ENCODE measurements around the gene GNPDA1. TPM values are rescaled to one million over a fixed set of nuclear protein-coding genes. Genes with fewer than 3 reads are reported as not detected.

GNPDA1 gene
- total and polyA plus RNA-seq, 9 of the 15 experiments (the other 6 are each of a cell fraction or from before 2014, with no cell fraction given), result 14.1 to 145 (median 52.2) TPM

DNA sequence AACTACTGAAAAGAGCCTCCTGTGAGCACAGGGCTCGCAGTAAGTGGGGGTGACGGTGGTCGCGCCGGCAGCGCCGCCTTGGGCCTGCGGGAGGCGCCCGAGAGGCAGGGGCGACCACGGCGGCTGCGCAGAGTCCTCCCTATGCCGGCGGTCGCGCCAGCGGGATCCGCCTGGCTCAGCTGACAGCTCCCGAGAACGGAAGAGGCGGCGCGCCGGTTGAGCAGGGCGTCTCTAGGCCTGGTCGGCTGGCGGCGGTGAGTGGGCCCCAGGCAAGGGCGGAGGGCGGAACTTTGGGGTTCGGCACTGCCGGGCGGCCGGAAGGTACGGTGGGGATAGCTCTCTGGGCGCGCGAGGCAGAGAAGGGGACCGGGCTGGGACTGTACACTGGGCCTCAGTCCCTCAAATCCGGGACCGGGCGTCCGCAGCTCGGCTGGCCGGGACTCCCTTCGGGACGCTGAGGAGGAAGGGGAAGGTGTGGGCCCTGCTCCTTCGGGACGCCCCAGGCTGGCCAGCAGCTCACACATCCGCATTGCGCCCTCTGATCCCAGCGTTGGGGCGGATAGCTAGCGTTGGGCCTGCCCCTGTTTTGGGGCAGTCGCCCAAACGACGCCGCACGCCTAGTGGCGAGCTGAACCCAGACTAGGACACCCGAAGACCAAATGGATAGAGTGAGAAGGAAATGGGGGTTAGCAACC is 43.8 kb downstream of the GNPDA1 start, which contains the start of gene RNF14:
Gene RNF14 (plus strand): TSS at position 192 of the 695 bp plus-strand sequence. CDS start 4,484 bp downstream, outside the sequence.
- under 1% methylated on average over 48 of the region's 63 CpGs for WGBS (ENCODE audit: insufficient coverage, low coverage, missing lambda C conversion rate)
- Histone ChIP-seq H3K9ac (ENCODE audit: insufficient read depth in 1 of 2, low read depth in 2 of 2, low read length in 2 of 2) (peak within 1 kb of the TSS; percentile 95 to 99), H3K9me3 (replicated peaks; ENCODE audit: control insufficient read depth, insufficient read depth, low read depth, low read length) (no peaks in the 10 kb centered on the region), H3K4me3 (peak within 1 kb of the TSS; percentile 72), H3K4me2 (ENCODE audit: insufficient read depth, low read length) (peak within 1 kb of the TSS; percentile 88), H3K79me2 (ENCODE audit: control insufficient read depth, insufficient read depth, low read length) (peaks cover 36% of the 10 kb centered on the region), H3K36me3 (ENCODE audit: control insufficient read depth, insufficient read depth, low read length) (peaks cover 31% of the 10 kb centered on the region), H3K27me3 (ENCODE audit: control insufficient read depth in 2 of 2, insufficient read depth in 2 of 2, low read length in 2 of 2) (no peaks in the 10 kb centered on the region), H3K9me1 (ENCODE audit: control insufficient read depth, insufficient read depth, low read length) (no peaks in the 10 kb centered on the region), H2AFZ (ENCODE audit: low read depth, low read length) (peak within 1 kb of the TSS; percentile 100), H3K4me1 (replicated peaks in 1 of 2; ENCODE audit: control insufficient read depth in 2 of 2, insufficient read depth in 2 of 2, low read length in 2 of 2) (peaks cover 9 to 14% of the 10 kb centered on the region in 2 experiments; a peak in 3 of 5 replicates), H3K27ac (ENCODE audit: extremely low read depth, low read depth, low read length) (peak within 1 kb of the TSS; percentile 94), H4K20me1 (replicated peaks; ENCODE audit: control insufficient read depth, insufficient read depth, low read length) (no peaks in the 10 kb centered on the region)
- ChIA-PET POLR2A (interaction anchor here (0.7 to 2.4 kb wide), 17 partner anchors 8 to 419 kb away, joined by 3 to 15 read pairs (median 3); partner anchors contain the start of genes DELE1, GNPDA1 and PCDH12), CTCF (ENCODE audit: low intra/inter-chr PET ratio) (no interaction called here)
- peak; percentile 88 for FAIRE-seq
- DNase-seq (ENCODE audit: extremely low read depth in 1 of 4, low spot score in 3 of 4), result peak; percentile 93 to 97 (median 94)
- peak; percentile 97 for ATAC-seq
- BruUV-seq (replicated peaks), result TSS peak; percentile 78
- in situ Hi-C loops (cut with MboI), result no loop called here
- intact Hi-C loops (cut with micrococcal nuclease), result loop anchor here (2.0 to 10.0 kb wide), 4 partner anchors 44 to 304 kb away; partner anchors contain the start of gene GNPDA1
- TF ChIP-seq NCOA1 (IDR thresholded peaks at IDR 0.05; ENCODE audit: low read depth), result peak; percentile 72
- peak; percentile 53; the same call in 1 of the 2 replicates for TF ChIP-seq RAD51 (IDR thresholded peaks at IDR 0.05; ENCODE audit: borderline replicate concordance, low read depth)
- TF ChIP-seq CBFA2T2 (conservative IDR thresholded peaks at IDR 0.05), result 0 out of 2 replicates have a peak, but pooled peaks have one; percentile 1
- TF ChIP-seq, protein P1, sequence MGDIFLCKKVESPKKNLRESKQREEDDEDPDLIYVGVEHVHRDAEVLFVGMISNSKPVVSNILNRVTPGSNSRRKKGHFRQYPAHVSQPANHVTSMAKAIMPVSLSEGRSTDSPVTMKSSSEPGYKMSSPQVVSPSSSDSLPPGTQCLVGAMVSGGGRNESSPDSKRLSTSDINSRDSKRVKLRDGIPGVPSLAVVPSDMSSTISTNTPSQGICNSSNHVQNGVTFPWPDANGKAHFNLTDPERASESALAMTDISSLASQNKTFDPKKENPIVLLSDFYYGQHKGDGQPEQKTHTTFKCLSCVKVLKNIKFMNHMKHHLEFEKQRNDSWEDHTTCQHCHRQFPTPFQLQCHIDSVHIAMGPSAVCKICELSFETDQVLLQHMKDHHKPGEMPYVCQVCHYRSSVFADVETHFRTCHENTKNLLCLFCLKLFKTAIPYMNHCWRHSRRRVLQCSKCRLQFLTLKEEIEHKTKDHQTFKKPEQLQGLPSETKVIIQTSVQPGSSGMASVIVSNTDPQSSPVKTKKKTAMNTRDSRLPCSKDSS (IDR thresholded peaks at IDR 0.05; ENCODE audit: low read depth, partially characterized antibody), result no peak
- TF ChIP-seq POLR2AphosphoS5 (IDR thresholded peaks at IDR 0.05; ENCODE audit: control insufficient read depth, insufficient read depth, low read depth, low read length), result peak; percentile 90
- peak; percentile 66; the same call in 1 of the 2 replicates for TF ChIP-seq PHB (CRISPR knock-in tag; IDR thresholded peaks at IDR 0.05)
- TF ChIP-seq ZNF324 (CRISPR knock-in tag; IDR thresholded peaks at IDR 0.05), result no peak
- TF ChIP-seq ZFP1 (CRISPR knock-in tag; IDR thresholded peaks at IDR 0.05), result no peak; the same call in 1 of the 2 replicates
- peak; percentile 54 for TF ChIP-seq FUS (optimal IDR thresholded peaks at IDR 0.05; ENCODE audit: low read depth, low read length)
- TF ChIP-seq SUPT5H (IDR thresholded peaks at IDR 0.05), result peak; percentile 98
- peak; percentile 80 for TF ChIP-seq KLF16 (IDR thresholded peaks at IDR 0.05)
- TF ChIP-seq, protein P2, sequence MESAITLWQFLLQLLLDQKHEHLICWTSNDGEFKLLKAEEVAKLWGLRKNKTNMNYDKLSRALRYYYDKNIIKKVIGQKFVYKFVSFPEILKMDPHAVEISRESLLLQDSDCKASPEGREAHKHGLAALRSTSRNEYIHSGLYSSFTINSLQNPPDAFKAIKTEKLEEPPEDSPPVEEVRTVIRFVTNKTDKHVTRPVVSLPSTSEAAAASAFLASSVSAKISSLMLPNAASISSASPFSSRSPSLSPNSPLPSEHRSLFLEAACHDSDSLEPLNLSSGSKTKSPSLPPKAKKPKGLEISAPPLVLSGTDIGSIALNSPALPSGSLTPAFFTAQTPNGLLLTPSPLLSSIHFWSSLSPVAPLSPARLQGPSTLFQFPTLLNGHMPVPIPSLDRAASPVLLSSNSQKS (CRISPR knock-in tag; IDR thresholded peaks at IDR 0.05), result 0 out of 2 replicates have a peak, but pooled peaks have one; percentile 61
- TF ChIP-seq CBX1 (IDR thresholded peaks at IDR 0.05; ENCODE audit: low read depth), result peak; percentile 83
- TF ChIP-seq, protein P3, sequence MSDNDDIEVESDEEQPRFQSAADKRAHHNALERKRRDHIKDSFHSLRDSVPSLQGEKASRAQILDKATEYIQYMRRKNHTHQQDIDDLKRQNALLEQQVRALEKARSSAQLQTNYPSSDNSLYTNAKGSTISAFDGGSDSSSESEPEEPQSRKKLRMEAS (CRISPR knock-in tag; IDR thresholded peaks at IDR 0.05), result peak; percentile 43
- TF ChIP-seq ZNF124 (CRISPR knock-in tag; IDR thresholded peaks at IDR 0.05), result no peak
- no peak for TF ChIP-seq RFX5 (IDR thresholded peaks at IDR 0.05; ENCODE audit: low read depth, low read length)
- TF ChIP-seq ZBTB17 (CRISPR knock-in tag; IDR thresholded peaks at IDR 0.05), result peak; percentile 87
- TF ChIP-seq PTTG1 (tag; IDR thresholded peaks at IDR 0.05; ENCODE audit: low read depth), result no peak
- TF ChIP-seq, protein P4, sequence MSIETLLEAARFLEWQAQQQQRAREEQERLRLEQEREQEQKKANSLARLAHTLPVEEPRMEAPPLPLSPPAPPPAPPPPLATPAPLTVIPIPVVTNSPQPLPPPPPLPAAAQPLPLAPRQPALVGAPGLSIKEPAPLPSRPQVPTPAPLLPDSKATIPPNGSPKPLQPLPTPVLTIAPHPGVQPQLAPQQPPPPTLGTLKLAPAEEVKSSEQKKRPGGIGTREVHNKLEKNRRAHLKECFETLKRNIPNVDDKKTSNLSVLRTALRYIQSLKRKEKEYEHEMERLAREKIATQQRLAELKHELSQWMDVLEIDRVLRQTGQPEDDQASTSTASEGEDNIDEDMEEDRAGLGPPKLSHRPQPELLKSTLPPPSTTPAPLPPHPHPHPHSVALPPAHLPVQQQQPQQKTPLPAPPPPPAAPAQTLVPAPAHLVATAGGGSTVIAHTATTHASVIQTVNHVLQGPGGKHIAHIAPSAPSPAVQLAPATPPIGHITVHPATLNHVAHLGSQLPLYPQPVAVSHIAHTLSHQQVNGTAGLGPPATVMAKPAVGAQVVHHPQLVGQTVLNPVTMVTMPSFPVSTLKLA (conservative IDR thresholded peaks at IDR 0.05), result peak; percentile 47 to 77
